Frontal cortex (tissue), 4 donors: ENCODE measurements around the gene RARG. TPM values are rescaled to one million over a fixed set of nuclear protein-coding genes. Genes with fewer than 3 reads are reported as not detected.

Experiments
- DNase-seq, 2 donors: peaks; one replicate each; pipeline ENCODE4 v3.0.0; 2012; ENCODE audit warnings: low spot score in 2 of 2
- FAIRE-seq: peaks from 2 replicates; lab custom pipeline; 2012; peaks lifted over from hg19 to GRCh38; lab: Jason Lieb, UNC
- total RNA-seq: library from RNA; depleted of rRNA; stranded (reverse); fragments of >200 nt; gene quantifications from one replicate; pipeline ENCODE4 v1.2.3, GENCODE V29; 2014
- donor health status: control.
- donor health status: control.
- donor health status: control.

RARG gene
- total RNA-seq, 1 donor from 2014 or later, result 1.6 TPM

DNA sequence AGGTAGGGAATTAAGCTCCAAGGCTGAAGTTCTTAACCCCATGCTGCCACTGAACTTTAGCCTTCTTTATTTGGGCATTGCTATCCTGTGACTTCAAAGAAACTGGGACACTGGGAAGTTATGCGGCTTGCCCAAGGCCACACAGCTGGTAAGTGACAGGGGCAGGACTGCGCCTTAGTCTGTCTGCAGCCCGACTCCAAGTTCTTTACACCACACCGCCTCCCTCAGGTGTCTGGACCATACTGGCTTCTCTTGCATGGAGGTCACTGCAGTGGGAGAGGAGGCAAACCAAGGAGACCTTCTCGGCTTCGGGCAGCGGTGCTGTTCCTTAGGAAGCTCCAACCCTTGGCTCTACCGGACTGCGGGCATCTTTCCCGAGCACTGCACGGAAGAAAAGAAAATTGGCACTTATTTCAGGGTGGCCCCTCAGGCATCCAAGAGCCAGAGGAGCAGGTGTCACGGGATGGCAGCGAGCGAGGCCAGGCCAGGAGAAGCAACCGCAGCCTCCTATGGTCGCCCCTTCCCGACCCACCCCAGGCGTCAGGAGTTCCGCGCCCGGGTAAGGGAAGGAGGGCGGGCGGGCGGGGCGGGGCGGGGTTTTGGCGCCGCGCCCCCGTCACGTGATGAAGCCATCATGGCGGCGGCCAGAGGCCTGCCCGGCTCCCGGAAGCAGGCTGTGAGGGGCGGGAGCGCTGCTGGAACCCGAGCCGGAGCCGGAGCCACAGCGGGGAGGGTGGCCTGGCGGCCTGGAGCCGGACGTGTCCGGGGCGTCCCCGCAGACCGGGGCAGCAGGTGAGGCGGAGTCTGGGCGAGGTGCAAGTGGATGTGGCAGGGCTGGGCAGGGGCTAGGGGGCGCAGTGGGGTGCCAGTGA, 19.7 kb upstream of the RARG start:
- FAIRE-seq (no peak), DNase-seq (peak; percentile 92 to 94)

DNA sequence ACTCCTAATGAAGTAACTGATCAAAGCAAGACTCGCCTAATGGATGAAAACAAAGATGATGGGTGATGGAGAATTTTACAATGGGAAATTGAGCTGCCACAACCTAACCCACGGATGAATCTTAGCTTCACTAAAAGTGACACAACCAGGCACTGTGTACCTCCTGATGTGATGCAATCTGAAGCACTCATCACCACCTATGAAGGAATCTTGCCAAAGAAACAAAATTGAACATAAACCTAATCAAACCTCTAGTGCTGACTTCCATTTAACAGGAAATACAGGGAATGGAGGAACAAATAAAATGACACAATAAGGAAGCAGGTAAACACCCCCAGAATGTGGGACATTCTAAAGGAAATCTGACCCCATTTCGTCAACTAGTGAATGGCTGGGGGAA, 13.3 kb upstream of the RARG start:
- FAIRE-seq (no peak), DNase-seq (no peak)

DNA sequence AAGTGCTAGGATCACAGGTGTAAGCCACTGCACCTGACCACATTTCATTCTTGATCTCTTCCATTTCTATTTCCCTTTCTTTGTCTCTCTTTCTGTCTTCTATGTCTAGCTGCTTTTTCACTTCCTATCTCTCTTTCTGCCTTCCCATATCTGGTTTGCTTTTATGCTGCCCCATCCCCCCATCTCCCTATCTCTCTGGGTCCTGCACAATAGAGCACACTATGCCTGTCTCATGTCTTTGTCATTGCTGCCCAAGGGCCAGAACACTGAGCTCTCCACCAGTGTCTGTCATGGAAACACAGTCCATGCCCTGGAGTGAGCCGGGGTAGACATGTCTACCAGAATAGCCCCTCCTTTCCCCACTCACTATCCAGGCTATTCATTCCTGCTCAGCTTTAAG, 12.3 kb upstream of the RARG start:
- FAIRE-seq (no peak), DNase-seq (no peak)

DNA sequence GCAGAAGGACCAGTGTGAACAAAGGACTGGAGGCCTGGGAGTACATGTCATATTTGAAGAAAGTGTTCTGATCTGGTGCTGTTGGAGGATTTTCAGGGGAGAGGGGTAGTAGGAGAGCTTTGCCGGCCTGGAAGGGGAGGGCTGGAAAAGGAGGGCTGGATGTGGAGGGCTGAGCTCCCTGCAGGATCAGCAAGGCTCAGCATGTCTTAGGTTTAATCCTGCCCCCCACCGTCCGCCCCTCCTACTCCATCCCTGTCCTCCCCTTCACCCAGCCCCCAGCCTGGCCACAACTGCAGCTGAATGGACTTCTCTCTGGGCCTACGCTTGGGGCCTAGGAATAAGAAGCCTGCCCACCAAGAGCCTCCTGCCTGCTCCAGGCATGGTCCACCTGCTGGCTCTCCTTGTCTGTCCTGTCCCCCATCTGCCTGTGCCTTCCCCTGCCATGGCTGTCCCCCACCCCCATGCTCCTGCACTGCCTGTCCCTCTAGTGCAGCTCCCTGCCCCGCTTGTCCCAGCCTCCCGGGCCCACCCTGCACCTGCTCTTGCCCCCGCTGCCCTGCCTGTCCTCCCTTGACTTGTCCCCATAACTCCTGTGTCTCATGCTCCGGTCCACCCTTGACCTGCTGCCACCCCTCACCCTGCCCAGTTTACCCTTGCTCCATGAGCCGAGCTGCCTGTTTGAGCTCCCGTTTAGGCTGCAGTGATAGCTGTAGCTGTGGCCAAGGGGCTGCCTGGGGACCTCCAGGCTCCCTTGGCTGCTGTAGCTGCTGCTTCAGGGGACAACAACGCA, 9.8 kb upstream of the RARG start:
- DNase-seq (no peak), FAIRE-seq (no peak)

DNA sequence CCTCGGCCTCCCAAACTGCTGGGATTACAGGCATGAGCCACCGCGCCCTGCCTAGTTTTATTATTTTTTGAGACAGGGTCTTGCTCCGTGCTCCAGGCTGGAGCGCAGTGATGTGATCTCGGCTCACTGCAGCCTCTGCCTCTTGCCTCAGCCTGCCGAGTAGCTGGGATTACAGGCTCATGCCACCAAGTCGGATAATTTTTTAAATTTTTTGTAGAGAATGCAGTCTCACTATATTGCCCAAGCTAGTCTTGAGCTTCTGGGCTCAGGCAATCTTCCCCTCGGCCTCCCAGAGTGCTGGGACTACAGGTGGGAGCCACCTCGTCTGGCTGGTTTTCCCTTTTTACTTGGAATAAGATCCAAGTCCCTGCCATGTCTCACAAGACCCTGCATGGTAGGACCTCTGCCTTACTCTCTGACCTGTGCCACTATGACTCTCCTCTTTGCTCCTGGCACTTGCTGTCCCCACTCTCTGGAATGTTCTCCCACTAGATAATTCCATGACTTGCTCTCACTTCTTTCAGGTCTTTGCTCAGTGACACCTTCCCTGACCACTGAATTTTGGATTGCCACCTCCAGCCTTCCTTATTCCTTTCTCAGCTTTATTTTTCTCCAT, 7.7 kb upstream of the RARG start:
- no peak for DNase-seq
- no peak for FAIRE-seq

- FAIRE-seq (no peak), DNase-seq (no peak)
Observed at GRCh38 chr12:53236443-53237111, 4.6 kb upstream of the RARG start.

- DNase-seq (no peak), FAIRE-seq (no peak)
Observed at GRCh38 chr12:53235742-53236442, 3.9 kb upstream of the RARG start.

- no peak for FAIRE-seq
- DNase-seq, result no peak
Observed at GRCh38 chr12:53235164-53235563, 3.2 kb upstream of the RARG start.

DNA sequence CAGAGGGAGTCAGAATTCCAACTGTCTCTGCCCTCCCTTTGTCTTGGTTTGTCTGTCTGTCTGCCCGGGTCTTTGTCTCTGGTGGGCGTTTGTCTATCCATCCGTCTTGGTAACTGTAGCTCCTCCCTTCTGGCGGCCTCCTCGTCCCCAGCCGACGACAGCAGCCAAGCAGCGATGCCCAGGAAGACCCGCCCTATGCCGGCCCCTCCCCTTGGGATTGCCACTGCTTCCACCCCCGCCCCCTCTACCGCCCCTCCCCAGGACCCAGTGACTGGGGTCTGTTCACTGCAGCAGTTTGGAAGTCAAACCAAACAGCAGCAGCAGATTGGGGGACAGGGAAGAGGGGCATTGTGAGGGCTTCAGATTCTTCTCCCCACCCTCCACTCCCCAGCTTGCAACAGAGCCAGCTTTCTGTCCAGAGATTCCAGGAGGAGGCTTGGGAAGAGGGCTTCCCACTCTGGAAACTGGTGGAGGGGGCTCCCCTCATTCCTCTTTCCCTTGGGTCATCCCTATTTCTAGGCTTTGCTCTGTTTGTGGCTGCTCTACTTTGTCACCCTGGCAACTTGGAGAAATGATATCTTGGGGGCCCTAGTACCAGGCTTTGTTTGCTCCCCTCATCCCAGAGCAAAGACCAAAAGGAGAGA, 2.4 kb upstream of the RARG start:
- FAIRE-seq, result no peak

DNA sequence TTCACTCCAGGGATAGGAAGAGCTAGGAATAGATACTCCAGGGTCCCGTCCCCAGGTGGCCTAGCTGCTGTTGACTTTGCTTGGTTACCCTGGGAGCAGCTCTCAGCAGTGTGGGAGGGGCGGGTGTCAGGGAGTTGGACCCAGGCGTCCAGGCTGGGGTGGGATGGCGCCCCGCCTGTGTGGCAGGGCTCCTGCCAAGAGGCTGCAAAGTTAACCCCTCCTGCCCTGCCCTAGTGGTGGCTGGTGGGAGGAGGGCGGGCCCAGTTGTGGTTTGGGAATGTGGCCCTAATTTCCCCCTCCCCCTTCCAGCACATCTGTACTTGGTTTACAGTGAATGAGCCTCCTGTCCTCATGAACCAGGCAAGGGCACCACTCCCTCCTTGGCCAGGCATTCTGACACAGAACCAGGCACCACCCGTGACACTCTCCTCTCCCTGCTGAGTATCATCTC, 1.7 kb upstream of the RARG start:
- no peak for DNase-seq
- FAIRE-seq, result no peak

More for the DNA sequence above, 2.4 kb upstream of the RARG start:
- DNase-seq, result no peak

GRCh38 chr12:53232646-53233461, 845 bp upstream of the RARG start:
- DNase-seq (no peak), FAIRE-seq (no peak)

- FAIRE-seq, result no peak
- no peak for DNase-seq
Observed at GRCh38 chr12:53231671-53231920, 413 bp downstream of the RARG start.

DNA sequence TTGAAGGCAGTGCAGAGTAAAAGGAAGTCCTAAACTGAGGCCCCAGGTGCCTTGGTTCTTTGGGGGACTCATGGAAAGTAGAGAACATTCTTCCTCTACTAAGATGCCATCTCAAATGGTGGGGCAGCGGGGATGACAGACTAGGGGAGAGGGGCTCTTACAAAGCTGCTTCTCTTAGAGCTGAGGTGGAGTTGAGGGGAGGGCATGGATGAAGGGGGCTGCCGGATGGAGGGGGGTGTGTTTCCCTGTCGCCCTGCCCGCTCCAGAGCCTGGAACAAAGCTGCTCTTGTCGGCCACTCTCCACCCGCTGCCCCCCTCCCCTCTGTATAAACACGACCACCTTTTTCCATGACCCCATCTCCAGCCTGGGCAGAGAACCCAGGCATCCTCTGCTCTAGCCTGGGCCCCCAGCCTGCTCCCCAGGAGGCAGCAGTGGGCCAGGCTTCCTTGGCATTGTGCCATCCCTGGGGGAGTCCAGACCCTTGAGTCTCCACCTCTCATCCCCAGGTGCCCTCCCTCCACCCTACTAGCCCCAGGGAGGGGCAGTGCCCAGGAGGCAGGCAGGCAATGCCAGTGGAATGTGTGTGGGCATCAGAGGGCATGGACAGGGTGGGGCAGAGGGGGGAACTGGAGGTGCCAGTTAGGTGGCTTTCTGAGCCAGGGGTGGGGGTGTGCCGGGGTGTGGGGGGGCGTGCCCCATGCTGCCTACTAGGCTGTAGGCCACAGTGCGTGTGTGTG, 1.7 kb downstream of the RARG start:
- no peak for DNase-seq
- FAIRE-seq, result no peak

GRCh38 chr12:53229454-53229853, 2.6 kb downstream of the RARG start:
- no peak for FAIRE-seq
- DNase-seq, result no peak

DNA sequence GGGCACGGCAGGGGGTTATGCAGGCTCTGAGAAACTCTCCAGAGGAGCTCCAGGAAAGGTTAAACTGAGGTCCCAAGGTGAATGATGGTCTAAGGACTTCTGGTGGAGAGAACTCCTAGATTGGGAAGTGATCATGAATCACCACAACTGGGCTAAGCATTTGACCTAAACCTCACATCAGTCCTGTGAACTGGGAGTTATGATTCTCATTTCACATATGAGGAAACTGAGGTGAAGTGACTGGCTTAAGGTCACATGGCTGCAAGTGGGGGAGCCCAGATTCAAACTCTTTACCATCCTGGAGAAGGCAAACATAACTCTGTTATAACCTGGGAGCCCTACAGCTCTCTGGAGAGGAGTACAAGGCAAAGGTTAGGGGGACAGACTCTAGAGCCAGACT, 4.2 kb downstream of the RARG start:
- FAIRE-seq, result no peak
- no peak for DNase-seq

- FAIRE-seq, result no peak
- DNase-seq, result no peak
Observed at GRCh38 chr12:53227341-53227740, 4.7 kb downstream of the RARG start.

GRCh38 chr12:53226815-53227214, 5.2 kb downstream of the RARG start:
- FAIRE-seq, result no peak
- no peak for DNase-seq
